HG03108 (cell line): ENCODE results near the gene RELB.
A peak's percentile ranks its signal among the peaks of the same experiment; 100 is the strongest.

Experiments
- ATAC-seq: cut with Tn5 transposase; IDR thresholded peaks from one replicate; pipeline ENCODE4 v1.9.1; 2021; ENCODE audit warnings: moderate library complexity; ENCODE audit not compliant: unreplicated experiment

RELB gene

DNA sequence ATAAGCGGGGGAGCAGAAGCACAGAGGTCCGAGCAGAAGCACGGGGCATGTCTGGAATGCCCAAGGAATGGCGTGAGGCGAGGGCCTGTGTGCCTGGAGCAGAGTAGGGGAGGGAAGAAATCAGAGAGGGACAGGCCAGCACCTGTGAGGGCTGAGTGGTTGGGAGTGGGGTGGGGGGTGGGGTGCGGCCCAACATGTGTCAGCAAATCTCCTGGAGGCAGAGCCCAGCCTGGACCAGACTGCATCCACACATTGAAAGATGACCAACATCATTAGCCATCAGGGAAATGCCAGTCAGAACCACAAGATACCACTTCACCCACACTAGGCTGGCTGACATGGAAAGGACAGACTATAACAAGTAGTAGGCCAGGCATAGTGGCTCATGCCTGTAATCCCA lies 48.8 kb downstream of the RELB start:
- no peak for ATAC-seq

DNA sequence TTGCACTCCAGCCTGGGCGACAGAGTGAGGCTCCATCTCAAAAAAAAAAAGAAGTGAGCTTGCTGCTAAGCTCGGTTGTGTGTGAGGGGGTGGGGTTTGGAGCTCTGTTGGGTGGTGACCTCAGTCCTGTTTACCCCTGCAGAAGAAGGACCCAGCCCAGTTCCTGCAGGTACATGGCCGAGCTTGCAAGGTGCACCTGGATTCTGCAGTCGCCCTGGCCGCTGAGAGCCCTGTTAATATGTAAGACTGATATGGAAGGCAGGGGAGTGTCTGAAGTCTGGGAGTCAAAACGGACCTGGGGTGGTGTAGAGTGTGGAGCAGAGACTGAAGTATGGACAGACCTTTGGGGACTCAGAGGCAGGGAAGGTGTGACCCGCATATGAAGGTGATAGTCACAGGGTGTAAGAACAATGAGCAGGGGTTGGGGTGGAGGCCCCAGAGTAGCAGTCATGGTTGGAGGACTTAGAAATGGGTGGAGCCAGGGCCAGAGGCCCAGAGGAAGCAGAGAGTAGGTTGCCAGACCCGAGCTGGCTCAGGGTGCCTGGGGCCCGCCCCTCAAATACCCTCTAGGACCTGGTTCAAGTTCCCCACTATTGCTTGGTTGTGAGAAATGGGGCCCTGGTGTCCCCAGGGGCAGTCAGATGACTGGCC lies 50.8 kb downstream of the RELB start:
- no peak for ATAC-seq

DNA sequence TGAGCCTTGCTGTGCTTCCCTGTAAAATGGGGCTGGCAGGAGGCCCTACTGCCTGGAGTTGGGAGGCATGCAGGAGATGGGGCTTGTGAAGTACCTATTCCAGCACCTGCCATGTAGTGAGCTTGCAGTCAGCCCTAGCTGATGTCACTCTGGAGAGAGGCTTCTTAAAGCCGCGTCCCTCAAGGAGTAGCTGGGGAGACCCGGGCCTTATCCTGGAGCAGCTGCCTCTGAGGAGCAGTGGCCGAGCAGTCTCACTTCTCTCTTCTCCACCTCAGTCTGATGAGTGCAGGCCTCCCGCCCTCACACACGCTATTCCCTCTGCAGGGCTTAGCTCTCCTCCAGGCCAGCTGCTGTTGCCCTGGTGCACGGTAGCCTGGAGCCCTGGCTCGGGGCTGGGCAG lies 55.6 kb downstream of the RELB start:
- no peak for ATAC-seq

- ATAC-seq, result no peak
Observed at GRCh38 chr19:45057444-45057843, 56.2 kb downstream of the RELB start.

DNA sequence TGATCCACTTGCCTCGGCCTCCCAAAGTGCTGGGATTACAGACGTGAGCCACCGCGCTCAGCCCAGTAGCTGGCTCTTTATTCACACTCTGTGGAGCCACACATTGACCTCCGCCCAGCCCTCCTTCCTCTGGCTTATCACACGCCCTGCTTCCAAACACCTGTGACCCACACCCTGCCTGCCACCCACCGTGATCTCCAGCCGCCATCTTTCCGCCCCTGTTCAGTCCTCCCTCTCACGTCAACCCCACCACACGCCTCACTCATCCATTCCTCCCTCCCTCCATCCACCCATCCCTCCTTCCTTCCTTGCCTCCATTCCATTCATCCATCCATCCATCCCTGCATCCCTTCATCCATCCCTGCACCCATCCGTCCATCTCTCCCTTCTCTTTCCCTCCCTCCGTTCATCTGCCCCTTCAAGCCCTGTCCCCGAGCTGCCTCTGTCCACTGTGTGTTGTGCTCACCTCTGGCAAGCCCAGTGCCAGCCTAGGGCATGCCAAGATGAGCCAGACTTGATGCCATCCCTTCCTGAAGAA lies 57.4 kb downstream of the RELB start:
- ATAC-seq, result no peak

DNA sequence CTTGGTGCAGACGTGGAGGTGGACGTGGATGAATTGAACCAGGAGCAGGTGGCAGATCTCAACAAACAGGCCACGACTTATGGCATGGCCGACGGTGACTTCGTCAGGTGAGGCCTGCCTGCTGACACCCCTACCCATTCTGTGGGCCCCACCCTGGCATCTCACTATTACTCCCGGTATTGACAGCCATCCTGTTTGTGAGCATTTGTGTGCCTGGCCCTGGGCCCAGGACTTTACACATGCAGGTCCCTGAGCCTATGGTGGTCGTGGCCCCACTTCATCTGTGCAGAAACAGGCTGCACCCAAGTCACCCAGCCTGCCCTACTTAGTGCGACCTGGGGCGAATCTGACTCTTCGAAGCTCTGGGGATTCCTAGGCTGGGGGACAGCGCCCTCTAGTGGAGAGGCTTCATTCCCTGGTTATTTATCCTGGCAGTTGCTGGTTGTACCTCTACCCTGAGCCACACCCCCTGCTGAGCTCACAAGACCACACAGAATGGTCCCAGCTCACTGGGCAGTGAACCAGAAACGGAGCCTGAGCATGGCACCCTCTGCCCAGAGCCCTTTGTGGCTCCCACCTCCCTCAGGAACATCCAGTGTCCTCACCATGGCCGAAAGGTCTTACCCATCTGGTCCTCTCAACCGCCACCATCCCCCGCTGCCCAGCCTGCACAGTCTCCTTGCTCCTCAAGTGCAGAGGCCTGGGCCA lies 58.1 kb downstream of the RELB start:
- ATAC-seq, result no peak

DNA sequence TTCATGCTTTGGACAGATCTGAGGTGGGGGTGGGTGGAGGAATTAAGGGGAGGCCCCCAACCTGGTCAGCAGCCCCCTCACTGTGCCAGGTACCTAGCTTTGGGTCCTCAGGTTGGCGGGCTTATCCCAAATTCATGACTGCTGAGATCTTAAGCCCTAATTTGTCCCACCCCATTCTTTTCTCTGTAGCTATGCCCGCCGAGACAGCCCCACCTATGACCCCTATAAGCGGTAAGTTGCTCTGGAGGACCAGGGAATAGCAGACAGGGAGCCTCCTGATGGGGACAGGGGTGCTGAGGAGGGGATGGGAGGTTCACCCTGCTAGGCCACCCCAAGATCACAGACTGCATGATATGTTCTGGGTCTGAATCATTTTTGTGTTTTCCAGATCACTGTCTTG lies 60.7 kb downstream of the RELB start:
- ATAC-seq, result no peak

GRCh38 chr19:45063851-45064801 lies 62.9 kb downstream of the RELB start:
- no peak for ATAC-seq

GRCh38 chr19:45066921-45067661 lies 65.8 kb downstream of the RELB start:
- ATAC-seq, result no peak

GRCh38 chr19:45068041-45068440 lies 66.8 kb downstream of the RELB start:
- ATAC-seq, result no peak

DNA sequence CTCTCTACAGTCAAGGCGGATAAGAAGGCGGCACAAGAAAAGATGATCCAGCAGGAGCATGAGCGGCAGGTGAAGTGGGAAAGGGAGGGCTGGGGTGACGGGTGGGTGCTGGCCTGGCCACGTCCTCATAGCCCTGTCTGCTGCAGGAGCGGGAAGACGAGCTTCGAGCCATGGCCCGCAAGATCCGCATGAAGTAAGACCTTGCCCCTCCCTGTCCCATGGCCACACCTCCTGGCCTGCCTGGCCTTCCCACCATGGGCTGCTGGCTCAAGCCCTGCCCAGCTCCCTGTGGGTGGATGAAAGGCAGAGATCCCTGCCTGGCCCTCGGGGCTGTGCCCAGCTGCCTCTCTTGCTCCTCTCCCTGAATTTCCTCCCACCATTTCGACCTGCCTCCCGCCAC lies 67.8 kb downstream of the RELB start:
- no peak for ATAC-seq

GRCh38 chr19:45070214-45070613 lies 69.0 kb downstream of the RELB start:
- ATAC-seq, result no peak

- no peak for ATAC-seq
Observed at GRCh38 chr19:45070861-45071544, 69.7 kb downstream of the RELB start.

GRCh38 chr19:45071545-45071938 lies 70.3 kb downstream of the RELB start:
- no peak for ATAC-seq

- ATAC-seq, result no peak
Observed at GRCh38 chr19:45071969-45072790, 70.9 kb downstream of the RELB start.

DNA sequence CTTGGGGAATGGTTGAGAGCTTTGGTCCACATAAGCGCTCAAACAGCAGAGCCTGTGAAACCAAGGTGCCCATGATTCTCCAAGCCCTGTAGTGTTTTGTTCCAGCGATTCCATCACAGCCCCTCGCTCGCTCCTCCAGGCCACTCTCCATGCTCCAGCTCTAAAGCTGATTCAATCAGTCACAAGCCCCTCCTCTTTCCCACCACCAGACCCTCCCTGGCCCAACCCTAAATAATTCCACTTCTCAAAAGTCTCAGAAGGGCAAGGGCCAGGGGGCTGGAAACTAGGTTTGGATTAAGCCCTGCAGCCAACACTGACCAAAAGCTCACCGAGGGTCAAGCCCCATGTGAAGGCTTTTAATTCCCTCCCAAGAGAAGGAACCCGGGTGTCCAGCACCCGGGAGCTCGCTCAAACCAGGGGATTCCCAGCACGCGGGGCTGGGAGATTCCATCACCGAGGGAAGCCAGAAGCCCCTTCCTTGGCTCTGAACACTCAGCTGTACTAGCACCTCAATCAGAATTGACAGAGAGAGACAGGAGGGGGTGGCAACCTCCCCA lies 73.6 kb downstream of the RELB start:
- no peak for ATAC-seq

DNA sequence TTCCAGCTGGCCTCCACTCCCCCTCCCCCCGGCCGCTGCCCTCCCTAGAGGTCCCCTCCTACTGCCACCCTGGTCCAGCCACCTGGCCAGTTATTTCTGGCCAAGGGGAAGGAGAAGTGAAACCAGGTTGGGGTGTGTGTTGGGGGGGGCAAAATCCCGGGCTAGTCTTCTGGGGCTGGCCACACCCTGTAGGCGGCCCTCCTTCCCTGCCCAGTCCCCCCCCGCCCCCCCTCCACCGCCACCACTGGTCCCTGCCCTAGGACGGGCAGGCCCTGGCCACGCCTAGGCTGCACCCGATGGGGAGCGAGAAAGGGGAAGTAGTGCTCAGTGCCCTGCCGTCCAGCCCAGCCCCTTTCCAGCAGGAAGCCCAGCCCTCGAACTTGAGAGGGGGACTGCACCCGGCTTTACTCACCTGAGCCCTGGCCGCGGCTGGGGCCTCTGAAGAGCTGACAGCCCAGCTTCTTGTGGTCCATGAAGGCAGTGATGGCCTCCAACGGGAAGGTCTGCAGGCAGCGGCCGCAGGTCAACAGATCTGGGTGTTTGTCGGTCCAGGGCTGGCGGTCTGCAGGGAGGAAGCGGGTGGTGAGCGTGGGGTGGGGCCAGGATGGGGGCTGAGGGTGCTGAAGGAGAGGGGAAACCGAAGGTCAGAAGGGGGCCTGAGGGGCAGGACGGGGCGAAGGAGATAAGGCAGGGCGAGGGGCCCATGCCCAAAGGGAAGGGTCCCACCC lies 74.2 kb downstream of the RELB start:
- peak; percentile 56 for ATAC-seq
